Heart left ventricle (tissue), 16 donors: ENCODE measurements around the gene CENPU. TPM values are rescaled to one million over a fixed set of nuclear protein-coding genes. Genes with fewer than 3 reads are reported as not detected.

Experiments used
- ATAC-seq, 4 donors: fragments of 200-7000 bp; cut with Tn5 transposase; one replicate each; pipeline ENCODE4 v1.9.1; 2020 to 2022; ENCODE audit warnings: moderate library complexity in 4 of 4, mild to moderate bottlenecking in 3 of 4, moderate number of reproducible peaks in 1 of 4
- DNase-seq, 5 donors: peaks; one replicate each; pipeline ENCODE4 v3.0.0-alpha.2; 2020
- H3K27ac ChIP-seq, 12 donors: fragments of 200-600 bp; sonication (generic) in 4 of 12; one replicate each; pipeline versions ENCODE4 v1.5.0 to v1.8.0; 2016 to 2022; ENCODE audit warnings: mild to moderate bottlenecking in 2 of 12
- H3K27me3 ChIP-seq, 9 donors: fragments of 200-600 bp; sonication (generic) in 2 of 9; one replicate each; pipeline versions ENCODE4 v1.5.1 to v1.8.0; 2016 to 2022; ENCODE audit warnings: mild to moderate bottlenecking in 3 of 9
- H3K36me3 ChIP-seq, 9 donors: fragments of 200-600 bp; sonication (generic) in 2 of 9; one replicate each; pipeline versions ENCODE4 v1.5.0 to v1.8.0; 2018 to 2022; ENCODE audit warnings: mild to moderate bottlenecking in 2 of 9
- H3K4me1 ChIP-seq, 12 donors: fragments of 200-600 bp; sonication (generic) in 4 of 12; one replicate each; pipeline versions ENCODE4 v1.5.0 to v1.8.0; 2016 to 2022; ENCODE audit warnings: mild to moderate bottlenecking in 3 of 12
- H3K4me3 ChIP-seq, 12 donors: fragments of 200-600 bp; sonication (generic) in 4 of 12; one replicate each; pipeline versions ENCODE4 v1.5.0 to v1.8.0; 2017 to 2022; ENCODE audit warnings: mild to moderate bottlenecking in 9 of 12, moderate library complexity in 4 of 12
- H3K9me3 ChIP-seq, 12 donors: fragments of 200-600 bp; sonication (generic) in 4 of 12; one replicate each; pipeline versions ENCODE4 v1.5.0 to v1.8.0; 2016 to 2022; ENCODE audit warnings: mild to moderate bottlenecking in 1 of 12
- POLR2A ChIP-seq, 2 donors: fragments of 450-650 bp; IDR thresholded peaks; one replicate each; pipeline ENCODE4 v1.6.1; 2017; ENCODE audit warnings: antibody characterized with exemption in 2 of 2, mild to moderate bottlenecking in 2 of 2, moderate library complexity in 2 of 2
- WGBS, 4 donors: extraction: QIAGEN DNeasy Blood & Tissue Kit in 2 of 4; methylation state at CpG; one replicate each; pipeline versions ENCODE4 v1.1.5 to v1.1.7; 2013 to 2018; 5-methylcytosine and 5-hydroxymethylcytosine counted together
- intact Hi-C, 10 donors: fragments of 100-400 bp; cut with DNase I; formaldehyde crosslinking; loops; one replicate each; pipeline versions ENCODE4 v1.11.1 to v1.14.2; 2022
- polyA plus RNA-seq, 2 donors: library from polyadenylated mRNA; stranded (reverse); fragments of 200-250 nt; gene quantifications; one replicate each; pipeline ENCODE4 v1.2.3, GENCODE V29; 2013
- total RNA-seq, 9 donors: library from RNA; depleted of rRNA in 2 of 9; stranded (reverse); fragments of >200 nt in 2 of 9; fragmentation: NEBNext Ultra II Directional in 3 of 9; extraction: Animal tissue kit (Norgen Biotek cat#: 25700) in 3 of 9; gene quantifications; one replicate each; pipeline versions ENCODE4 v1.1.0 to v1.2.4, GENCODE V29; 2016 to 2023
- TF ChIP-seq, protein P1 (sequence below), 12 donors: fragments of 200-600 bp; sonication (generic) in 4 of 12; IDR thresholded peaks; one replicate each; pipeline versions ENCODE4 v1.5.0 to v1.8.0; 2018 to 2022; ENCODE audit warnings: antibody characterized with exemption in 12 of 12, mild to moderate bottlenecking in 5 of 12
- donor health status: ischemic (EF 13 %, LVEDD 7.1; RV severe dilation, severe dysfunction).
- donor health status: healthy with polysubstance abuse.
- donor health status: DM: no; HTN: yes; CAD: no.
- donor health status: DM: no; HTN: no; CAD: no.
- donor health status: ischemic (EF 25% LVEDD 6.9; RV normal size, moderate dysfunction).
- donor health status: ischemic (EF 25% LVEDD 5.7; RV mildly dilated, moderate dysfunction).
- donor health status: healthy.
- donor health status: DM: yes; HTN: yes; CAD: no.
- donor health status: ischemic (EF 35%, LVEDD 5.7; RV mildly dilated, moderate dysfunction).
- donor health status: nonischemic (EF 11% LVEDD 7.7; RV severe dilation, severe dysfunction).
- donor health status: DM: yes; HTN: yes; CAD: no.
- donor health status: PGD.
- donor health status: ischemic (EF 29% LVEDD 5.4; RV normal size, mild dysfunction).
- donor health status: nonischemic (EF 23%, LVEDD 6.1; RV moderate dilation, normal function).

Gene CENPU
- total and polyA plus RNA-seq, 11 donors, result 0.36 to 7.1 (median 1.2) TPM

DNA sequence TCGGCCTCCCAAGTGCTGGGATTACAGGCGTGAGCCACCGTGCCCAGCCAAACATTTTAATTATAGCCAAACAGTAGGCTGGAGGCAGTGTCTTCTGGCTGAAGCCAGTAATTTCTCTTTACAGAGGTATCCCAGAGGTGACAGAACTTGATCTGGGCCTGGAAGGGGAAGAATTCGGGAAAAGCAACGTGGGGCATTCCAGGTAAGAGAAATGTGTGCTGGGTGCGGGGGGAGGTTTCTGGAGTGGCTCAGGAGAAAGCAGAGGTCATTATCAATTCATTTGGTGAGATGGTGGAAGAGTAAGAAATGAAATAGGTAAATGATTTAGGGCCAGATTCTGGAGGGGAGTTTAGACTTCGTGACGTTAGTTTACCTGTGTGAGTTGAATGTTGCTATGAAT lies 82.0 kb downstream of the CENPU start:
- H3K36me3 ChIP-seq, result peaks cover 0 to 12% (median under 1%) of the 10 kb centered on the region in 9 donors
- intact Hi-C loops, result loop anchor here in 1 of 10 donors (10.0 kb wide), 1 partner anchor 173 kb away; the partner anchor contains the start of gene ACSL1
- DNase-seq (no peak), ATAC-seq (no peak)
- no peak overlapping the region for H3K27ac ChIP-seq
- no peak overlapping the region for H3K4me3 ChIP-seq
- TF ChIP-seq, protein P1, sequence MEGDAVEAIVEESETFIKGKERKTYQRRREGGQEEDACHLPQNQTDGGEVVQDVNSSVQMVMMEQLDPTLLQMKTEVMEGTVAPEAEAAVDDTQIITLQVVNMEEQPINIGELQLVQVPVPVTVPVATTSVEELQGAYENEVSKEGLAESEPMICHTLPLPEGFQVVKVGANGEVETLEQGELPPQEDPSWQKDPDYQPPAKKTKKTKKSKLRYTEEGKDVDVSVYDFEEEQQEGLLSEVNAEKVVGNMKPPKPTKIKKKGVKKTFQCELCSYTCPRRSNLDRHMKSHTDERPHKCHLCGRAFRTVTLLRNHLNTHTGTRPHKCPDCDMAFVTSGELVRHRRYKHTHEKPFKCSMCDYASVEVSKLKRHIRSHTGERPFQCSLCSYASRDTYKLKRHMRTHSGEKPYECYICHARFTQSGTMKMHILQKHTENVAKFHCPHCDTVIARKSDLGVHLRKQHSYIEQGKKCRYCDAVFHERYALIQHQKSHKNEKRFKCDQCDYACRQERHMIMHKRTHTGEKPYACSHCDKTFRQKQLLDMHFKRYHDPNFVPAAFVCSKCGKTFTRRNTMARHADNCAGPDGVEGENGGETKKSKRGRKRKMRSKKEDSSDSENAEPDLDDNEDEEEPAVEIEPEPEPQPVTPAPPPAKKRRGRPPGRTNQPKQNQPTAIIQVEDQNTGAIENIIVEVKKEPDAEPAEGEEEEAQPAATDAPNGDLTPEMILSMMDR (IDR thresholded peaks at IDR 0.05), result no peak
- no peak for TF ChIP-seq POLR2A (IDR thresholded peaks at IDR 0.05)
- no peaks in the 10 kb centered on the region for H3K9me3 ChIP-seq
- no peaks in the 10 kb centered on the region for H3K27me3 ChIP-seq
- H3K4me1 ChIP-seq, result peaks cover 5 to 39% (median 23%) of the 10 kb centered on the region in 12 donors
- WGBS, 4 donors, result 91 to 97% (median 93%) methylated on average over 8 of the region's 8 CpGs

DNA sequence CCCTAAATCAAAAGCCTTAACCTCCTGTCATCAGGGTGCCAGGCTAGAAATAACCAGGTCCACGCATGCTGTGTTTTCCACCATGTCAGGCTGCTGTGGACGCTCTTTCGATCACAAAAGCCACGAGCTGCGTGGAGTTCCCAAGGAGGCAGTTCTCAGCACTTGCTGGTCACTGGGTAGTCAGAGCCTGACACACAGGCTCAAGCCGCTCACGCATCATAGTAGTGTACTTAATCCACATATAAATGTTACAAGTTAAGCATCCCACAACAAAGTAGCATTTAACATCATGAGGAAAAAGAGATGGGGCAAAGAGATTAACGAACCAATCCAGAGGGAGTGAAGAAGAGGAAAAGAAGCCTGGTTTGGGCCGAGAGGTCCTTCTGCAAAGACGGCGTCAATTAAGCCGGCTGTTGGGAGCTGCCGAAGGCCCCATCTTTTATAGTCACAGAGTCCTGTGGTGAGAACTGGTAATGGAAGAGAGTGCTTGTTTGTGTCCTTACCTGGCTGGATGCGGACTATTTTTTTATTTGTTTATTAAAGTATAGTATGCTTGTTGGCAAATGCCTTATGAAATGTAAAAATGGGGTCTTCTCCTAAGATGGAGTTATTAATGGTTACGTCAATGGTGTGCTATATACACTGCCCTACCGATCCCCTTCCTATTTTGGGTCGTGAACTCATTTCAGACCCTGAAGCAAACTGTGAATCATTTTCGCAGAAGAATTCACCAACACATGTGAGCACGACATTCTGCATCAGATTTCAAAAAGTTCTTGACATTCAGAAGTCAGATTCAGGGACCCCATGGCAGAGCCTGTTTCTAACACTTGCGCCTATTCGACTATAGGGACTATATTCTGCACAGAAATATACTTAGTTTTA lies 83.7 kb downstream of the CENPU start:
- H3K4me3 ChIP-seq, result peak overlapping the region; percentile 63 to 94 (median 80)
- no peaks in the 10 kb centered on the region for H3K9me3 ChIP-seq
- H3K36me3 ChIP-seq, result peaks cover 0 to 24% (median 0%) of the 10 kb centered on the region in 9 donors
- DNase-seq, result peak in 2 of 5 donors; percentile 15 to 27
- intact Hi-C loops, result loop anchor here (1.0 to 10.0 kb wide), 16 partner anchors 82 to 388 kb away; partner anchors contain the start of genes CENPU (in 8 of the 10), IRF2 (in 4 of the 10) and ACSL1 (in 2 of the 10)
- TF ChIP-seq, protein P1 (IDR thresholded peaks at IDR 0.05), result no peak
- no peak for TF ChIP-seq POLR2A (IDR thresholded peaks at IDR 0.05)
- H3K27ac ChIP-seq, result peak overlapping the region; percentile 59 to 99 (median 95)
- no peaks in the 10 kb centered on the region for H3K27me3 ChIP-seq
- WGBS, 4 donors, result 33 to 37% (median 34%) methylated on average over 21 of the region's 21 CpGs
- peaks cover 5 to 44% (median 39%) of the 10 kb centered on the region in 12 donors for H3K4me1 ChIP-seq
- ATAC-seq, result peak; percentile 3 to 31 (median 14)

DNA sequence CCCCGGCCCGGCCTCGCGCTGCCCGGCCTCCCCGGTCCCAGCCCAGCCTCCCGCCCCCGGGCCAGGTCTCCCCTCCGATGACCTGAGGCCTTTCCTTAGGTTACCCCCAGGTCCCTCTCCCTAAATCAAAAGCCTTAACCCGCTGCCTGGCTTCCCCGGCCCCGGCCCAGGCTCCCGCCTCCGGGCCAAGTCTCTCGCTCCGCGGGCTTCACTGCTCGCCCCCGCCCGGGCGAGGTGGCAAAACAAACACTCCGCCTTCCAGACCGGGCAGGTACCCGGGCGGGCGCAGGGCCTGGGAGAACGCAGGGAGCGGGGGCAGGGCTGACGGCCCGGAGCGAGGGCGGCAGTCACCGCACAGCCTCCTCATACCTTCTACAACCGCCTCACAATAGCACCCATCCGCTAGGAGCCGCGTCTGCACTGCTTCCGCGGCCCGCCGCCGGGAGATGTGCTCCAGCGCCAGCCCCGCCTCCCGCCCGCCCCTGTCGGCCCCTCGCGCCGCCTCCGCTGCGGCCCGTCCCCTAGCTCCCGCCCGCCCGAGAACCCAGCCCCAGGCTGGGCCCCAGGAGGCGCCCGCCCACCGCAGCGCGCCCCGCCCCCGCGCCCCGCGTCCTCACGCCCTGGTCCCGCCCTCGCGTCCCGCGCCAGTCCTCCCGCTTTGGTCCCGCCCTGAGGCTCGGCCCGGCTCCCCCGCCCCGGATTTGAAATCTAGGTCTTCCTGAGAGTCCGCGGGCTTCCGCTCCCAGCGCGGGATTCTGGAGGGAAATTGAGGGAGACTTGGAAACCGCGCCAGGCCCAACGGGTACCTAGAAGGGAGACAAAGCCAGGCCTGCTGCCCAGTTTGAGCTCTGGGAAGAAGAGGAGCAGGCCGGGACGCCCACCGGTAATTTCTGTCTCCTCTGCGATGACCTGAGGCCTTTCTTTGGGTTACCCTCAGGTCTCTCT lies 84.6 kb downstream of the CENPU start, which contains the start of the genes CASP3 and PRIMPOL:
TSS of gene CASP3 (minus strand) at position 422 of the 945 bp plus-strand sequence. CDS start 10,994 bp downstream, outside the sequence.
TSS of gene PRIMPOL (plus strand) at position 713 of the 945 bp plus-strand sequence. CDS start 7,403 bp downstream, outside the sequence.
- Histone ChIP-seq H3K9me3 (no peaks in the 10 kb centered on the region), H3K27ac (peak within 1 kb of the TSS; percentile 89 to 99 (median 98)), H3K4me1 (peaks cover 5 to 53% (median 48%) of the 10 kb centered on the region in 12 donors), H3K27me3 (no peaks in the 10 kb centered on the region), H3K4me3 (peak within 1 kb of the TSS; percentile 65 to 95 (median 88)), H3K36me3 (peaks cover 0 to 33% (median 0%) of the 10 kb centered on the region in 9 donors)
- peak in 1 of 2 donors; percentile 92 for TF ChIP-seq POLR2A (IDR thresholded peaks at IDR 0.05)
- TF ChIP-seq, protein P1 (IDR thresholded peaks at IDR 0.05), result peak in 11 of 12 donors; percentile 9 to 60 (median 24)
- ATAC-seq (peak; percentile 92 to 98 (median 95)), DNase-seq (peak; percentile 97 to 99 (median 98))
- intact Hi-C loops, result loop anchor here (1.0 to 10.0 kb wide), 16 partner anchors 83 to 387 kb away; partner anchors contain the start of genes CENPU (in 8 of the 10), IRF2 (in 4 of the 10) and ACSL1 (in 1 of the 10)
- WGBS, 4 donors, result 0 to 1% (median 1%) methylated on average over 35 to 90 of the region's 90 CpGs
